ENCODE data around the gene SIRT5. TPM values are rescaled to one million over a fixed set of nuclear protein-coding genes. Genes with fewer than 3 reads are reported as not detected.

SIRT5 gene
- total and polyA plus RNA-seq, 2 donors from 2014 or later, result 12.0 to 16.8 TPM

DNA sequence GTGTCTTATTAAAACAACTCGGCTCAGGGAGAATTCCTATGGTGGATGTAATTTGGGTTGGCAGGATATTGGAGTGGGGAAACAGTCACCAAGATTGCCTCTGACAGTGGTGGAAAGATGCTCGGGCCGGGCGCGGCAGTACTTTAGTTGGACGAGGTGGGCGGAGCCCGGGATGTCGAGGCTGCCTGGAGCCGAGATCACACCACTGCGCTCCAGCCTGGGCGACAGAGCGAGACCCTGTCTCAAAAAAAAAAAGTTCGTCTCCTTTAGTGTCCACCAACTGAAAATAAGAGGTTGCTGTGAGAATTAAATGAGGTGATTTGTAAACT lies 41.4 kb downstream of the SIRT5 start:
- Histone ChIP-seq H3K9me3 (ENCODE audit: control insufficient read depth in 2 of 3, insufficient read depth in 1 of 3, low read length in 3 of 3) (no peaks in the 10 kb centered on the region), H3K36me3 (ENCODE audit: control insufficient read depth in 2 of 3, insufficient read depth in 3 of 3, low read length in 3 of 3) (peaks cover 3 to 28% (median 12%) of the 10 kb centered on the region in 3 donors), H3K27me3 (ENCODE audit: control insufficient read depth, insufficient read depth, low read length) (no peaks in the 10 kb centered on the region), H3K4me3 (ENCODE audit: low read length in 3 of 3) (peak overlapping the region; percentile 84 to 99 (median 88)), H3K4me1 (ENCODE audit: control insufficient read depth in 2 of 3, insufficient read depth in 2 of 3, low read depth in 1 of 3, low read length in 3 of 3) (peaks cover 0 to 13% (median 5%) of the 10 kb centered on the region in 3 donors), H3K27ac (ENCODE audit: low read depth in 2 of 2, low read length in 2 of 2) (peak overlapping the region; percentile 81 to 84), H3K9ac (ENCODE audit: low read length in 3 of 3) (peak overlapping the region; percentile 35 to 98 (median 88))
- DNase-seq (peak; percentile 48 to 84 (median 73)), FAIRE-seq (no peak)
- intact Hi-C loops (cut with DNase I), result no loop called here
- TF ChIP-seq, protein P1, sequence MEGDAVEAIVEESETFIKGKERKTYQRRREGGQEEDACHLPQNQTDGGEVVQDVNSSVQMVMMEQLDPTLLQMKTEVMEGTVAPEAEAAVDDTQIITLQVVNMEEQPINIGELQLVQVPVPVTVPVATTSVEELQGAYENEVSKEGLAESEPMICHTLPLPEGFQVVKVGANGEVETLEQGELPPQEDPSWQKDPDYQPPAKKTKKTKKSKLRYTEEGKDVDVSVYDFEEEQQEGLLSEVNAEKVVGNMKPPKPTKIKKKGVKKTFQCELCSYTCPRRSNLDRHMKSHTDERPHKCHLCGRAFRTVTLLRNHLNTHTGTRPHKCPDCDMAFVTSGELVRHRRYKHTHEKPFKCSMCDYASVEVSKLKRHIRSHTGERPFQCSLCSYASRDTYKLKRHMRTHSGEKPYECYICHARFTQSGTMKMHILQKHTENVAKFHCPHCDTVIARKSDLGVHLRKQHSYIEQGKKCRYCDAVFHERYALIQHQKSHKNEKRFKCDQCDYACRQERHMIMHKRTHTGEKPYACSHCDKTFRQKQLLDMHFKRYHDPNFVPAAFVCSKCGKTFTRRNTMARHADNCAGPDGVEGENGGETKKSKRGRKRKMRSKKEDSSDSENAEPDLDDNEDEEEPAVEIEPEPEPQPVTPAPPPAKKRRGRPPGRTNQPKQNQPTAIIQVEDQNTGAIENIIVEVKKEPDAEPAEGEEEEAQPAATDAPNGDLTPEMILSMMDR (IDR thresholded peaks at IDR 0.05; ENCODE audit: borderline replicate concordance, extremely low read depth, insufficient read depth), result no peak

DNA sequence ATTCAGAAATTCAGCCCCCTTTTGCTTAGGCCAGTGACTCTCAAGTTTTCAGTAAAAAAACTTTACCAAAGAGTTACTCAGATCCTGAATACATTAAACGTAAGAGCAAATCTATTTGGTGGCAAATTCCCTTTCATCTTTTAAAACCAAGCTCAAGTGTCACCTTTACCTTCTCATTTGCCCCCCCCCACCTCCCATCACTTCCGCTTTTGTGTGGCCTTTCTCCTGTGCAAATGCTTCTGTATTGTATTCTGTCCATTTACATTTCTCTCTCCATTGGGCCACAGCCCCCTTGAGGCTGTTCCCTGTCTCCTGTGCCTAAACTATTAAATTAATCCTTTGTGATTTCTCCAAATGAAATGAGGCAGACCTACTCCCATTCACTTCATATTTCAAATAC lies 42.7 kb downstream of the SIRT5 start:
- no peak overlapping the region for H3K27ac ChIP-seq (ENCODE audit: low read depth in 2 of 2, low read length in 2 of 2)
- TF ChIP-seq, protein P1 (IDR thresholded peaks at IDR 0.05; ENCODE audit: borderline replicate concordance, extremely low read depth, insufficient read depth), result no peak
- DNase-seq (no peak), FAIRE-seq (no peak)
- intact Hi-C loops (cut with DNase I), result no loop called here
- H3K9me3 ChIP-seq (ENCODE audit: control insufficient read depth in 2 of 3, insufficient read depth in 1 of 3, low read length in 3 of 3), result no peaks in the 10 kb centered on the region
- H3K9ac ChIP-seq (ENCODE audit: low read length in 3 of 3), result no peak overlapping the region
- H3K4me3 ChIP-seq (ENCODE audit: low read length in 3 of 3), result no peak overlapping the region
- peaks cover 0 to 13% (median 5%) of the 10 kb centered on the region in 3 donors for H3K4me1 ChIP-seq (ENCODE audit: control insufficient read depth in 2 of 3, insufficient read depth in 2 of 3, low read depth in 1 of 3, low read length in 3 of 3)
- H3K27me3 ChIP-seq (ENCODE audit: control insufficient read depth, insufficient read depth, low read length), result no peaks in the 10 kb centered on the region
- H3K36me3 ChIP-seq (ENCODE audit: control insufficient read depth in 2 of 3, insufficient read depth in 3 of 3, low read length in 3 of 3), result peaks cover 6 to 41% (median 19%) of the 10 kb centered on the region in 3 donors

DNA sequence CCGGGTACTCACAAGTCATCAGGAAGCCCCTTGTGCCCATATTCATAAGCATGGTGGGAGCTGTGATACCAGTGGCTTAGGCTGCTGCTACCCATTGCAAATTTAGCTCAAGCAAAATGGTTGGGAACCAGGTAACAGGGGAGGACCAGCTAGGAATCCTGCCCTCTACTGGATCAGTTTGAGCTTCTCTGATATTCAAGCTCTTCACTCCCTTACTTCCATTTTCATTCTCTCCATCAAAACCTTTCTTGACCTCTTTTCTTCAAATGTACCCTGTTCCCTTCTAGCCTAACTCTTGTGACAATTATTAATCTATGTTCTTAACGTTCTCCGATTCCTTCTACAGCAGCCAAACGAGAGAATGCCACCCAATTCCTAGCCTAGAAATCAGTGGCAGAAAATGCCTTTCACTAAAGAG lies 50.5 kb downstream of the SIRT5 start:
- Histone ChIP-seq H3K9ac (ENCODE audit: low read length in 3 of 3) (no peak overlapping the region), H3K4me3 (ENCODE audit: low read length in 3 of 3) (no peak overlapping the region), H3K27ac (ENCODE audit: low read depth in 2 of 2, low read length in 2 of 2) (no peak overlapping the region), H3K4me1 (ENCODE audit: control insufficient read depth in 2 of 3, insufficient read depth in 2 of 3, low read depth in 1 of 3, low read length in 3 of 3) (no peaks in the 10 kb centered on the region), H3K9me3 (ENCODE audit: control insufficient read depth in 2 of 3, insufficient read depth in 1 of 3, low read length in 3 of 3) (no peaks in the 10 kb centered on the region), H3K27me3 (ENCODE audit: control insufficient read depth, insufficient read depth, low read length) (no peaks in the 10 kb centered on the region), H3K36me3 (ENCODE audit: control insufficient read depth in 2 of 3, insufficient read depth in 3 of 3, low read length in 3 of 3) (peaks cover 6 to 48% (median 26%) of the 10 kb centered on the region in 3 donors)
- TF ChIP-seq, protein P1 (IDR thresholded peaks at IDR 0.05; ENCODE audit: borderline replicate concordance, extremely low read depth, insufficient read depth), result peak; percentile 37
- FAIRE-seq (no peak), DNase-seq (peak in 2 of 5 donors; percentile 31 to 39)
- intact Hi-C loops (cut with DNase I), result no loop called here
